H7 (cell line): Measurements from ENCODE around the gene LSM3. TPM values are rescaled to one million over a fixed set of nuclear protein-coding genes. Genes with fewer than 3 reads are reported as not detected.

Experiments used
- DNase-seq: peaks from one replicate; pipeline ENCODE4 v3.0.0; 2012
- H3K27me3 ChIP-seq: 2 replicates; pipeline ENCODE4 v1.6.0; 2011; ENCODE audit warnings: mild to moderate bottlenecking, low read length; ENCODE audit not compliant: control insufficient read depth, insufficient read depth
- H3K36me3 ChIP-seq: replicated peaks from 2 replicates; pipeline ENCODE4 v1.5.1; 2011; ENCODE audit warnings: low read length; ENCODE audit not compliant: control insufficient read depth, insufficient read depth
- H3K4me3 ChIP-seq: 2 replicates; pipeline ENCODE4 v1.5.1; 2011; ENCODE audit warnings: low read depth, mild to moderate bottlenecking, control low read depth, low read length, moderate library complexity; ENCODE audit not compliant: insufficient read depth
- total RNA-seq: library from RNA; depleted of rRNA; stranded (reverse); fragments of >200 nt; shearing (Covaris generic); gene quantifications from 2 replicates; pipeline ENCODE4 v1.2.3, GENCODE V29; 2014

Gene LSM3
- total RNA-seq, 1 experiment from 2014 or later: 17.0 TPM

GRCh38 chr3:14208977-14209394, 30.4 kb downstream of the LSM3 start:
- DNase-seq: no peak
- H3K36me3 ChIP-seq: no peaks in the 10 kb centered on the region; the same call in 1 of the 2 replicates
- no peaks in the 10 kb centered on the region for H3K27me3 ChIP-seq
- H3K4me3 ChIP-seq: no peak overlapping the region

DNA sequence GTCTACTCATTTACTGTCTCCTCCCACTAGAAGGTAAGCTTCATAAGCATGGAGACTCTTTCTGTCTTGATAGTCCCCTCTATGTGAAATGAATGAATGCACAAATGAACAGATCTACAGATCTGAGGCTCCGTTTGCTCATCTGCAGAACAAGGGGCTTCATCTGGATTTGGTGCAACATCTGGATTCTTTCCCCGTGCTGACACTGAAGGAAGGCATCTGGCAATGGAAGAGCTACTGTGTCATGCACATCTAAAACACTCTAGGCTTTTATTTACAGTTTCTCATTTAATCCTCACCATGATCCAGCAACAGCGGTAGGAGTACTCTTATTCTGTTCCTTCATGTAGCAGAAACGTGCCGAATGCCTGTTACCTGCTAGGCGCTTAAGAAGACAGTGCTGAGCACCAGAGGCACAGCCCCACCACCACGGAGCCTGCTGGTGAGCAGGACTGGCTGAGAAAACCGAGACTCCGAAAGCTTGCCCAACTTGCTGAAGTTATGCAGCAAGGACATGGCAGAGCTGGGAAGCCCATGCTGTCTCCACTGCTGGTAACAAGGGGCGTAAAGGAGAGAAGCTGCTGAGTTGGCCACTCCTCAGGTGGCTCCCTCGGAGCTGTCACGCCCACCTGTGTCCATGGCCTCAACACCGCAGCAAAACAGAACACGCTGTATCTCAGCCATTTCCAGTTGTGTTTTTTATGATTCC, 31.1 kb downstream of the LSM3 start:
- no peak for DNase-seq
- Histone ChIP-seq H3K36me3 (no peaks in the 10 kb centered on the region; the same call in 1 of the 2 replicates), H3K4me3 (no peak overlapping the region), H3K27me3 (no peaks in the 10 kb centered on the region)

- no peak for DNase-seq
- H3K36me3 ChIP-seq: no peaks in the 10 kb centered on the region
- H3K4me3 ChIP-seq: no peak overlapping the region
- H3K27me3 ChIP-seq: no peaks in the 10 kb centered on the region
These were observed 31.7 kb downstream of the LSM3 start for GRCh38 chr3:14210290-14210688.

DNA sequence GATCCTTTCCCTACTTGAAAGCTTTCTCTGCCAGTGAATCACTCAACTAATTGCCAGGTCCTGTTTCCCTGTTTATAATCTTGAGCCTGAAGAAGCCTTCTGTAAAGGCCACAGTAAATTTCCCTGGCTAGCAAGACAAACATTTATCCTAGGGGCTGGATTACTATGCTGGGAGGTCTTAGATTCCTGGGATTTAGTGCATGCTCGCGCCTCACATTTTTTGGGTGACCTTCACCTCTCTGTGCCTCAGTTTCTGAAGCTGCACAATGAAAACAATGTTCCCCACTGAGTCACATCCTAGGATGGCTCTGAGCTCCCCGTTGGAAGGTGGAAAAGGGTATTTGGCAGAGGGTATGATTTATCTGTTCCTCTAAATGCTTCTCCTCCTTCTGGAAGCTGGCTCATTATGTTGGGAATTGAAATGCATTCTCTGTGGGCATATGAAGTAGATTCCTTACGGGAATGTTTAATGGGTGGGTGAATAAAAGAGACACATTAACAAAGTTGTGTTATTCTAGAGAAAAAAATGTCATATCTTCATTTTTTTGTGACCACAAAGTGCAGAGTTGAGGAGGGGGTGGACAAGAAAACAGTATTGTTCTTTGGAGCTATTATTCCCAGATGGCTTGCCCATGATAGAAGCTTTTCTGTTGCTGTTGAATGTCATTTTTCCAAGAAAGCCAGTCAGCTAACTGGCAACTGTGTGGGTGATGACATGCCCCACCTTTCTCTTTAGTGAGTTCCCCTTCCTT, 32.4 kb downstream of the LSM3 start:
- H3K36me3 ChIP-seq: no peaks in the 10 kb centered on the region
- DNase-seq: no peak
- H3K27me3 ChIP-seq: no peaks in the 10 kb centered on the region
- H3K4me3 ChIP-seq: no peak overlapping the region

GRCh38 chr3:14211621-14212020, 33.0 kb downstream of the LSM3 start:
- Histone ChIP-seq H3K36me3 (no peaks in the 10 kb centered on the region), H3K4me3 (no peak overlapping the region), H3K27me3 (no peaks in the 10 kb centered on the region)
- no peak for DNase-seq

GRCh38 chr3:14212032-14212431, 33.4 kb downstream of the LSM3 start:
- Histone ChIP-seq H3K4me3 (no peak overlapping the region), H3K36me3 (no peaks in the 10 kb centered on the region), H3K27me3 (no peaks in the 10 kb centered on the region)
- DNase-seq: no peak

DNA sequence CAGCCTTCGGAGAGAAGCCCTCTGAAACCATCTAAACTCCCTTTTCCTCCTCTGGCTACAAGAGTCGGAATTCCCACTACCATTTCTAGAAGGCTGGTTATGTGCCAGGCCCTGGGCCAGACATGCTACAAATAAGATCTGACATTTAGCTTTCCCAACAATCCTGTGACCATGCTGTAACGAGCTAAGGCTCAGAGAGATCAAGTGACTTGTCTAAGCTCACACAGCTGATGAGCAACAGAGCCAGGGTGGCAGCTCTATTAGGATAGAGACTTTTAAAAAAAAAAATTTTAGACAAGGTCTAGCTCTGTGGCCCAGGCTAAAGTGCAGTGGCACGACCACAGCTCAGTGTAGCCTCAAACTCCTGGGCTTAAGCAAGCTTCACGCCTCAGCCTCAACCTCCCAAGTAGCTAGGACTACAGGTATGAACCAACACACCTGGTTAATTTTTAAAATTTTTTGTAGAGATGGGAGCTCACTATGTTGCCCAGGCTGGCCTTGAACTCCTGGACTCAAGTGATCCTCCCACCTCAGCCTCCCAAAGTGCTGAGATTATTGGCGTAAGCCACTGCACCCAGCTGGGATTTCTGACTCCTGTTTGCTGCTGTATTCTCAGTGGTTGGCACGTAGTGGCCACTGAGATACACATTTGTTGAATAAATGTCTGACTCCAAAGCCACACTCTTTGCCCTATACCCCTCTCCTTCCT, 34.6 kb downstream of the LSM3 start:
- Histone ChIP-seq H3K27me3 (no peaks in the 10 kb centered on the region), H3K4me3 (no peak overlapping the region), H3K36me3 (no peaks in the 10 kb centered on the region)
- no peak for DNase-seq

DNA sequence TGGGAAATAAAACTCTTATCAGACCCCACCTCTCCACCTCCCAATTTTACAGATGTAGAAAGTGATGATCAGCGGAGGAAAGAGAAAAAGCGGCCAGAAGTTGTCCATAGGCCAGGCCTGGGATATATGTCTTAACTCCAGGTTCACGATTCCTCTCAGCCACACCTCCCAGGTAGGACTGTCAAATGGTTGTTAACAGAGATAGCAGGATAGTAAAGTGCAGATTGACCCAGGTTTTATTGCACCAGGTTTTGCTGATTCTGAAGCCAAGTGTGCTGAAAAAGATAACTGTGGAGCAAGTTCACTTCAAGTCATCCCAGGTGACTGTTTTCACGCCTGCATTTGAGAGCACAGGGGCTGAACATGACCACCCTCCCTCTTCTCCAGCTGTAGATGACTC, 36.1 kb downstream of the LSM3 start:
- no peaks in the 10 kb centered on the region for H3K27me3 ChIP-seq
- no peaks in the 10 kb centered on the region for H3K36me3 ChIP-seq
- DNase-seq: no peak
- H3K4me3 ChIP-seq: no peak overlapping the region

DNA sequence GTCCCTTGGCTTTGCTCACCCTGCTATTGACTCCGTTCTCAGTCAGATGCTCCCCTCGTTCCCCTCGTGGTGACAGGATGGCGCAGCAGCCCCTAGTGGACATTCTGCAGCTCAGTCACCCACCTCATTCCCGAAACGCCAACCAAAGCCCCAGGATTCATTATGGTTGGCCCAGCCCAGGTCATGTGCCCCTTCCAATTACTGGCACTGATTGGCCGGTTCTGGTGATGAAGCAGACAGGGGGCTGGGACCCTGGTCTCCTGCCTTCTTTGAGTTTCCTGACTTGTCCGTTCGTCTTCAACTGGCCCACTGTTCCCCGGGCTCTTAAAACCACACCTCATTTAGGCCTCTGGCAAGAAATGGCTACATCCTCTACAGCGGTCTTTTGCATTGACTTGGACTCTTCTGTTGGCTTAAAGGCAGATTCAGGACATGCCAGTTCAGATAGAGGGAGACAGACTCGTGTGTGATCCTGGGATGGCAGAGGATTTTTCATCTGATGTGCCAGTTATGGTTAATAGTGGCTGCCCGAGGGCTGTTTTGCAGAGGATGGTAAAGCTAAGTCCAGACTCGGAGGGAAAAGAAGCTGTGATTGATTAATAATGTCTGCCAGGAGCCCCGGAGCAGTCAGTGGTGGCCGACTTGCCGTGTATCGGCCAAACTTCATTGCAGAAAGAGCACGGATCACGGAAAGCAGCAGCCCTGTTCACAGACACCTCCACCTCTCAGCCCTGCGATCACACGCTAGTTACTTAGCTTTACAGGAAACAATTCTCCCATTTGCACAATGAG, 37.8 kb downstream of the LSM3 start:
- peak; percentile 87 for DNase-seq
- Histone ChIP-seq H3K27me3 (no peaks in the 10 kb centered on the region), H3K4me3 (peak overlapping the region; percentile 41), H3K36me3 (no peaks in the 10 kb centered on the region)

- H3K27me3 ChIP-seq: no peaks in the 10 kb centered on the region
These were observed 39.7 kb downstream of the LSM3 start for GRCh38 chr3:14218355-14218754.

DNA sequence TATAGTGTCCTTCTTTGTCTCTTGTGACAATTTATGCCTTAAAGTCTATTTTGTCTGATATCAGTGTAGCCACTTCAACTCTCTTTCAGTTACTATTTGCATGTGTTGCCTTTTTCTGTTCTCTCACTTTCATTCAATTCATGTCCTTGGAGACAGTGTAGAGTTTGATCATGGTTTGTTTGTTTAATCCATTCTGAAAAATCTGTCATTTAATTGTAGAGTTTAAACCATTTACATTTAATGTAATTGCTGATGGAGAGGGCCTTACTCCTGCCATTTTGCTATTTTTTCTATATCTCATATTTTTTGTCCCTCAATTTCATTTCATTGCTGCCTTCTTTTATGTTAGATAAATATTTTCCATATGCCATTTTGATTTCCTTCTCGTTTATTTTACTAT, 42.3 kb downstream of the LSM3 start:
- Histone ChIP-seq H3K36me3 (no peaks in the 10 kb centered on the region), H3K27me3 (no peaks in the 10 kb centered on the region), H3K4me3 (no peak overlapping the region)
- DNase-seq: no peak

More at GRCh38 chr3:14218355-14218754, 39.7 kb downstream of the LSM3 start:
- Histone ChIP-seq H3K36me3 (no peaks in the 10 kb centered on the region), H3K4me3 (no peak overlapping the region)
- DNase-seq: no peak

- no peaks in the 10 kb centered on the region for H3K27me3 ChIP-seq
- no peak overlapping the region for H3K4me3 ChIP-seq
- no peaks in the 10 kb centered on the region for H3K36me3 ChIP-seq
- no peak for DNase-seq
These were observed 43.3 kb downstream of the LSM3 start for GRCh38 chr3:14221902-14222301.

- no peak for DNase-seq
- Histone ChIP-seq H3K4me3 (no peak overlapping the region), H3K27me3 (no peaks in the 10 kb centered on the region), H3K36me3 (no peaks in the 10 kb centered on the region)
These were observed 43.8 kb downstream of the LSM3 start for GRCh38 chr3:14222457-14222856.

DNA sequence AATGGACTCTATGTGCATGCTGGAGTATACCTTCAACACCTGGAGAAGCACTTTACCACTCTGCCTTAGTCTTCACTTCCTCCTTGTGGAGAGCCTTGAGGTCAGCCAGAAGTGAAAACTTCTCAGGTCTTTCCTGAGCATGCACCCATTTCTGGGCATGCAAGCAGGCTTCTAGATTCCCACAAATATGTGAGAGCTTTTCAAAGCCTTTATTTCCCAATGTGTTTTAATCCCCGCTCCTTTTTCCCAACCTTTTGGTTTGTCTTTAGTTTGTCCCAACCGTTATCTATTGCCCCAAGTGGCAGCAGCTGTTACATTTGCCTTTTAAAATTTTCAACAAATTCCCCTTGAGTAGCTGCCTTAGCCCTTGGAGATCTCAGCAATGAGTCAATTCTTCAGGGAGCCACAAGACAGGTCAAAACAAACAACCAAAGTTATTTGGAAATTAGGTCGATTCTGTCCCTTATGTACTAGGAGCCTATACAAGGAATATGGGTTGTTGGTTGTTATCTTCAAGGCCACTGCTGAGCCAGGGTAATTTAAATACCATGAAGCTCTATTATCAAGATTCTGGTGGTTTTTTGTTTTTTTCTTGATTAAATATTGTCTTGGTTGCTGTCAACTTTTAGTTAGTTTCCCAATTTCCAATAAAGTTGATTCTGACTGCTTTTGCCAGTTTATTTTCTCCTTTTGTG, 44.4 kb downstream of the LSM3 start:
- no peaks in the 10 kb centered on the region for H3K27me3 ChIP-seq
- no peak for DNase-seq
- no peak overlapping the region for H3K4me3 ChIP-seq
- H3K36me3 ChIP-seq: no peaks in the 10 kb centered on the region
